ENCODE data around the gene ZIC1.

GRCh38 chr3:147389717-147390116 is 19.4 kb upstream of the ZIC1 start:
- TF ChIP-seq ZFP30 (CRISPR knock-in tag; IDR thresholded peaks at IDR 0.05) (no peak), PATZ1 (CRISPR knock-in tag; IDR thresholded peaks at IDR 0.05; ENCODE audit: borderline replicate concordance) (no peak)
